ENCODE data around the gene IGF2.

The IGF2 gene

GRCh38 chr11:2090172-2091111 lies 48.7 kb downstream of the IGF2 start:
- DNase-seq, result no peak

- no peak for DNase-seq
Measured at GRCh38 chr11:2089536-2090165, 49.5 kb downstream of the IGF2 start.

- no peak for DNase-seq
Measured at GRCh38 chr11:2088746-2089535, 50.2 kb downstream of the IGF2 start.

GRCh38 chr11:2088284-2088683 lies 50.9 kb downstream of the IGF2 start:
- DNase-seq, result no peak

- no peak for DNase-seq
Measured at GRCh38 chr11:2086239-2087040, 52.7 kb downstream of the IGF2 start.

GRCh38 chr11:2085251-2086066 lies 53.7 kb downstream of the IGF2 start:
- no peak for DNase-seq

- DNase-seq, result no peak
Measured at GRCh38 chr11:2084721-2085120, 54.5 kb downstream of the IGF2 start.
